Kidney (tissue), 14 donors: Measurements from ENCODE around the gene CHST2. TPM values are rescaled to one million over a fixed set of nuclear protein-coding genes. Genes with fewer than 3 reads are reported as not detected.
A peak's percentile ranks its signal among the peaks of the same experiment; 100 is the strongest.

Experiments
- DNase-seq, 5 donors: peaks; one replicate each; pipeline ENCODE4 v3.0.0-alpha.2; 2013 to 2020
- FAIRE-seq: peaks from 2 replicates; lab custom pipeline; 2012; peaks lifted over from hg19 to GRCh38; lab: Jason Lieb, UNC
- H3K27ac ChIP-seq, 2 donors: one replicate each; pipeline ENCODE4 v1.7.0; 2013; ENCODE audit warnings: low read depth in 2 of 2, low read length in 2 of 2, inconsistent platforms in 1 of 2
- H3K27me3 ChIP-seq: one replicate; pipeline ENCODE4 v1.7.1; 2013; ENCODE audit warnings: low read length, inconsistent platforms; ENCODE audit not compliant: control insufficient read depth, insufficient read depth
- H3K36me3 ChIP-seq, 3 donors: one replicate each; pipeline versions ENCODE4 v1.7.0 to v1.7.1; 2013; ENCODE audit warnings: low read length in 3 of 3, control low read depth in 1 of 3, inconsistent platforms in 1 of 3; ENCODE audit not compliant: insufficient read depth in 3 of 3, control insufficient read depth in 2 of 3
- H3K4me1 ChIP-seq, 3 donors: one replicate each; pipeline versions ENCODE4 v1.7.0 to v1.7.1; 2013; ENCODE audit warnings: low read length in 3 of 3, inconsistent platforms in 1 of 3, low read depth in 1 of 3; ENCODE audit not compliant: control insufficient read depth in 2 of 3, insufficient read depth in 2 of 3
- H3K4me3 ChIP-seq, 3 donors: one replicate each; pipeline versions ENCODE4 v1.7.0 to v1.8.1; 2013; ENCODE audit warnings: low read length in 3 of 3, control low read depth in 1 of 3, inconsistent platforms in 1 of 3
- H3K9ac ChIP-seq, 3 donors: one replicate each; pipeline versions ENCODE4 v1.7.0 to v1.7.1; 2013; ENCODE audit warnings: low read length in 3 of 3, control low read depth in 1 of 3, inconsistent platforms in 1 of 3
- H3K9me3 ChIP-seq, 3 donors: one replicate each; pipeline versions ENCODE4 v1.7.0 to v1.7.1; 2013; ENCODE audit warnings: low read length in 3 of 3, control low read depth in 1 of 3, inconsistent platforms in 1 of 3; ENCODE audit not compliant: control insufficient read depth in 2 of 3, insufficient read depth in 1 of 3
- CTCF ChIP-seq: IDR thresholded peaks from 3 replicates; pipeline ENCODE4 v1.5.1; 2012; ENCODE audit warnings: mild to moderate bottlenecking, moderate library complexity, borderline replicate concordance; ENCODE audit not compliant: insufficient read depth; ENCODE audit errors: extremely low read depth
- intact Hi-C: fragments of 100-400 bp; cut with DNase I; formaldehyde crosslinking; loops from one replicate; pipeline ENCODE4 v1.11.1; 2022
- polyA plus RNA-seq: library from polyadenylated mRNA; stranded (reverse); fragments of 350-450 nt; fragmentation: Illumina TruSeq; extraction: RNeasy Lipid Tissue Mini Kit (QIAGEN cat#74804); gene quantifications from one replicate; pipeline ENCODE4 v1.2.3, GENCODE V29; 2014; ENCODE audit warnings: low read depth, low replicate concordance; ENCODE audit not compliant: insufficient read depth
- total RNA-seq: library from RNA; stranded (reverse); fragmentation: NEBNext Ultra II Directional; extraction: Animal tissue kit (Norgen Biotek cat#: 25700); gene quantifications from one replicate; pipeline ENCODE4 v1.2.1, GENCODE V29; 2021
- donor health status: control.
- donor health status: control.
- donor health status: control.
- donor health status: control.
- donor health status: control.
- donor health status: DM: yes; HTN: yes; CAD: no.
- donor health status: Normal renal cell carcinoma (clear cell type).

The CHST2 gene
- total and polyA plus RNA-seq, 2 donors from 2014 or later: 4.4 to 6.0 TPM

GRCh38 chr3:143118630-143119008 is 952 bp upstream of the CHST2 start:
- intact Hi-C loops: no loop called here
- no peaks in the 10 kb centered on the region for H3K27me3 ChIP-seq
- no peaks in the 10 kb centered on the region for H3K36me3 ChIP-seq
- no peak for FAIRE-seq
- no peak for TF ChIP-seq CTCF
- H3K9ac ChIP-seq: peak overlapping the region in 2 of 3 donors; percentile 47 to 73
- H3K9me3 ChIP-seq: no peaks in the 10 kb centered on the region
- peak overlapping the region; percentile 70 to 81 (median 74) for H3K4me3 ChIP-seq
- peak in 1 of 5 donors; percentile 29 for DNase-seq
- H3K4me1 ChIP-seq: peaks cover 0 to 3% (median 0%) of the 10 kb centered on the region in 3 donors
- no peak overlapping the region for H3K27ac ChIP-seq

GRCh38 chr3:143119974-143120715 is 574 bp downstream of the CHST2 start:
- DNase-seq (peak; percentile 49 to 79 (median 61)), FAIRE-seq (no peak)
- intact Hi-C loops: no loop called here
- peaks cover 0 to 3% (median 2%) of the 10 kb centered on the region in 3 donors for H3K4me1 ChIP-seq
- no peak for TF ChIP-seq CTCF
- peak overlapping the region in 1 of 2 donors; percentile 57 for H3K27ac ChIP-seq
- H3K4me3 ChIP-seq: peak overlapping the region; percentile 49 to 81 (median 53)
- no peaks in the 10 kb centered on the region for H3K36me3 ChIP-seq
- no peaks in the 10 kb centered on the region for H3K27me3 ChIP-seq
- no peaks in the 10 kb centered on the region for H3K9me3 ChIP-seq
- no peak overlapping the region for H3K9ac ChIP-seq

GRCh38 chr3:143120716-143121240 is 1.2 kb downstream of the CHST2 start:
- Histone ChIP-seq H3K4me1 (peaks cover 0 to 3% (median 2%) of the 10 kb centered on the region in 3 donors), H3K9ac (no peak overlapping the region), H3K27me3 (no peaks in the 10 kb centered on the region), H3K36me3 (no peaks in the 10 kb centered on the region), H3K4me3 (peak overlapping the region; percentile 43 to 81 (median 53)), H3K9me3 (no peaks in the 10 kb centered on the region), H3K27ac (no peak overlapping the region)
- no peak for TF ChIP-seq CTCF
- intact Hi-C loops: no loop called here
- FAIRE-seq (no peak), DNase-seq (peak; percentile 35 to 77 (median 56))
